ENCODE measurements around the gene LCA5L.

GRCh38 chr21:39479164-39479813, 33.7 kb upstream of the LCA5L start:
- TF ChIP-seq NFRKB (IDR thresholded peaks at IDR 0.05) (no peak), CTBP1 (IDR thresholded peaks at IDR 0.05; ENCODE audit: borderline replicate concordance) (no peak), FOXA1 (IDR thresholded peaks at IDR 0.05) (no peak), L3MBTL2 (conservative IDR thresholded peaks at IDR 0.05) (no peak), ELF4 (IDR thresholded peaks at IDR 0.05) (no peak), ZNF384 (IDR thresholded peaks at IDR 0.05) (no peak), SP1 (IDR thresholded peaks at IDR 0.05) (no peak), BHLHE40 (IDR thresholded peaks at IDR 0.05; ENCODE audit: borderline replicate concordance) (no peak), PKNOX1 (IDR thresholded peaks at IDR 0.05) (no peak), FOXM1 (IDR thresholded peaks at IDR 0.05; ENCODE audit: borderline replicate concordance) (no peak), SUZ12 (IDR thresholded peaks at IDR 0.05) (no peak)

Data from HEK293T (cell line).